ENCODE data around the gene PINK1. TPM values are rescaled to one million over a fixed set of nuclear protein-coding genes. Genes with fewer than 3 reads are reported as not detected.

Gene PINK1
- total and polyA plus RNA-seq, 2 donors (not counting 1 experiment from before 2014, with no cell fraction given) = 51.9 to 106 TPM

DNA sequence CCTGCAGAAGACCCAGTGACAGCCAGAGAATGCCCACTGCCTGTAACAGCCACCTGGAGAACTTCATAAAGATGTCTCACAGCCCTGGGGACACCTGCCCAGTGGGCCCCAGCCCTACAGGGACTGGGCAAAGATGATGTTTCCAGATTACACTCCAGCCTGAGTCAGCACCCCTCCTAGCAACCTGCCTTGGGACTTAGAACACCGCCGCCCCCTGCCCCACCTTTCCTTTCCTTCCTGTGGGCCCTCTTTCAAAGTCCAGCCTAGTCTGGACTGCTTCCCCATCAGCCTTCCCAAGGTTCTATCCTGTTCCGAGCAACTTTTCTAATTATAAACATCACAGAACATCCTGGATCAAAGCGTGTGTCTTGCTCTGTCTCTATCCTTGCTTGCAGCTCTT lies 14.7 kb upstream of the PINK1 start:
- no peak overlapping the region for H2AFZ ChIP-seq (ENCODE audit: low read length)
- H3K27ac ChIP-seq (ENCODE audit: insufficient read depth, low read length) = no peak overlapping the region
- H3K27me3 ChIP-seq (ENCODE audit: control insufficient read depth, insufficient read depth, low read length) = no peaks in the 10 kb centered on the region
- H3K9ac ChIP-seq (ENCODE audit: insufficient read depth, low read length) = no peak overlapping the region
- H3K4me1 ChIP-seq (ENCODE audit: control insufficient read depth, extremely low read depth, insufficient read depth, low read length) = peaks cover 2% of the 10 kb centered on the region
- no peaks in the 10 kb centered on the region for H3K36me3 ChIP-seq (ENCODE audit: control insufficient read depth, insufficient read depth, low read length)
- no peaks in the 10 kb centered on the region for H3K79me2 ChIP-seq (ENCODE audit: control insufficient read depth, insufficient read depth, low read length)
- H3K9me3 ChIP-seq (ENCODE audit: control insufficient read depth, insufficient read depth, low read depth, low read length) = no peaks in the 10 kb centered on the region
- no peaks in the 10 kb centered on the region for H4K20me1 ChIP-seq (ENCODE audit: control insufficient read depth, extremely low read depth, insufficient read depth, low read length)
- DNase-seq (ENCODE audit: low read depth in 2 of 2) = no peak
- H3K4me3 ChIP-seq (replicated peaks in 1 of 4; ENCODE audit: control extremely low read depth in 1 of 4, insufficient read depth in 1 of 4, low read depth in 3 of 4, low read length in 4 of 4) = no peak overlapping the region
- TF ChIP-seq, protein P1, sequence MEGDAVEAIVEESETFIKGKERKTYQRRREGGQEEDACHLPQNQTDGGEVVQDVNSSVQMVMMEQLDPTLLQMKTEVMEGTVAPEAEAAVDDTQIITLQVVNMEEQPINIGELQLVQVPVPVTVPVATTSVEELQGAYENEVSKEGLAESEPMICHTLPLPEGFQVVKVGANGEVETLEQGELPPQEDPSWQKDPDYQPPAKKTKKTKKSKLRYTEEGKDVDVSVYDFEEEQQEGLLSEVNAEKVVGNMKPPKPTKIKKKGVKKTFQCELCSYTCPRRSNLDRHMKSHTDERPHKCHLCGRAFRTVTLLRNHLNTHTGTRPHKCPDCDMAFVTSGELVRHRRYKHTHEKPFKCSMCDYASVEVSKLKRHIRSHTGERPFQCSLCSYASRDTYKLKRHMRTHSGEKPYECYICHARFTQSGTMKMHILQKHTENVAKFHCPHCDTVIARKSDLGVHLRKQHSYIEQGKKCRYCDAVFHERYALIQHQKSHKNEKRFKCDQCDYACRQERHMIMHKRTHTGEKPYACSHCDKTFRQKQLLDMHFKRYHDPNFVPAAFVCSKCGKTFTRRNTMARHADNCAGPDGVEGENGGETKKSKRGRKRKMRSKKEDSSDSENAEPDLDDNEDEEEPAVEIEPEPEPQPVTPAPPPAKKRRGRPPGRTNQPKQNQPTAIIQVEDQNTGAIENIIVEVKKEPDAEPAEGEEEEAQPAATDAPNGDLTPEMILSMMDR (conservative IDR thresholded peaks at IDR 0.05 in 1 of 2, IDR thresholded peaks at IDR 0.05 in 1 of 2; ENCODE audit: low read depth in 1 of 2, low read length in 2 of 2) = no peak
- H3K4me2 ChIP-seq (ENCODE audit: extremely low read depth, insufficient read depth, low read length) = no peak overlapping the region

DNA sequence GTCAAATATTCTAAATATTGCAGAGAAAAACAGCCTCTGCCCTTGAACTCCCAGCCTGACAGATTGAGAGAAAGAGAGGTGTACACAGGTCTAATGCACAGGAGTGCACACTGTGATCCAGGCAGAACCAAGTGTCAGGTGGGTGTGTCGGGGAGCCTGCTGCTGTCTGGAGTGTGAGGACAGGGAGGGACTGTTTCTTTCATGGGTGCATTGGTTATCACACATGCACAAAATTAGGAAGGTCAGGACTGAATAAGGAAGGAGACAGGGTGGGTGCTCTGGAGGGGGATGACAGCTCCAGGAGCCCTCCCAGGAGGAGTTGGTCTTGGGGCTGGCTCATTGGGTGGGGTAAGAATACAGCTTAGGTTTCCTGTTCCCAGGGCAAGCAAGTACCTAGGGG lies 13.3 kb upstream of the PINK1 start:
- H3K4me3 ChIP-seq (replicated peaks in 1 of 4; ENCODE audit: control extremely low read depth in 1 of 4, insufficient read depth in 1 of 4, low read depth in 3 of 4, low read length in 4 of 4) = no peak overlapping the region
- TF ChIP-seq, protein P1 (conservative IDR thresholded peaks at IDR 0.05 in 1 of 2, IDR thresholded peaks at IDR 0.05 in 1 of 2; ENCODE audit: low read depth in 1 of 2, low read length in 2 of 2) = no peak
- TF ChIP-seq EZH2 (IDR thresholded peaks at IDR 0.05; ENCODE audit: low read length, missing control alignments) = no peak
- H3K27ac ChIP-seq (ENCODE audit: insufficient read depth, low read length) = no peak overlapping the region
- H2AFZ ChIP-seq (ENCODE audit: low read length) = no peak overlapping the region
- H3K27me3 ChIP-seq (ENCODE audit: control insufficient read depth, insufficient read depth, low read length) = no peaks in the 10 kb centered on the region
- H3K79me2 ChIP-seq (ENCODE audit: control insufficient read depth, insufficient read depth, low read length) = no peaks in the 10 kb centered on the region
- no peaks in the 10 kb centered on the region for H3K36me3 ChIP-seq (ENCODE audit: control insufficient read depth, insufficient read depth, low read length)
- H3K4me2 ChIP-seq (ENCODE audit: extremely low read depth, insufficient read depth, low read length) = no peak overlapping the region
- no peaks in the 10 kb centered on the region for H3K4me1 ChIP-seq (ENCODE audit: control insufficient read depth, extremely low read depth, insufficient read depth, low read length)
- H3K9me3 ChIP-seq (ENCODE audit: control insufficient read depth, insufficient read depth, low read depth, low read length) = no peaks in the 10 kb centered on the region
- H4K20me1 ChIP-seq (ENCODE audit: control insufficient read depth, extremely low read depth, insufficient read depth, low read length) = no peaks in the 10 kb centered on the region
- no peak for DNase-seq (ENCODE audit: low read depth in 2 of 2)
- no peak overlapping the region for H3K9ac ChIP-seq (ENCODE audit: insufficient read depth, low read length)

DNA sequence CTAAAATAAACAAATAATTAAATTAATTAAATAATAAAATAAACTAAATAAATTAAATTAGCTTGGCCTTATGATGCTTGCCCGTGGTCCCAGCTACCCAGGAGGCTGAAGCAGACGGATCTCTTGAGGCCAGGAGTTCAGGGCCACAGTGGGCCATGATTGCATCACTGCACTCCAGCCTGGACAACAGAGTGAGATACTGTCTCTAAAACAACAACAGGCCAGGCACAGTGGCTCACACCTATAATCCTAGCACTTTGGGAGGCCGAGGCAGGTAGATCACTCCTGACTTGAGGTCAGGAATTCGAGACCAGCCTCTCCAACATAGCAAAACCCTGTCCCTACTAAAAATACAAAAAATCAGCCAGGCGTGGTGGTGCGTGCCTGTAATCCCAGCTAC lies 12.2 kb upstream of the PINK1 start:
- no peaks in the 10 kb centered on the region for H3K4me1 ChIP-seq (ENCODE audit: control insufficient read depth, extremely low read depth, insufficient read depth, low read length)
- H4K20me1 ChIP-seq (ENCODE audit: control insufficient read depth, extremely low read depth, insufficient read depth, low read length) = no peaks in the 10 kb centered on the region
- no peak for DNase-seq (ENCODE audit: low read depth in 2 of 2)
- H3K4me2 ChIP-seq (ENCODE audit: extremely low read depth, insufficient read depth, low read length) = no peak overlapping the region
- H3K36me3 ChIP-seq (ENCODE audit: control insufficient read depth, insufficient read depth, low read length) = no peaks in the 10 kb centered on the region
- H2AFZ ChIP-seq (ENCODE audit: low read length) = no peak overlapping the region
- H3K27me3 ChIP-seq (ENCODE audit: control insufficient read depth, insufficient read depth, low read length) = no peaks in the 10 kb centered on the region
- H3K4me3 ChIP-seq (replicated peaks in 1 of 4; ENCODE audit: control extremely low read depth in 1 of 4, insufficient read depth in 1 of 4, low read depth in 3 of 4, low read length in 4 of 4) = no peak overlapping the region
- H3K79me2 ChIP-seq (ENCODE audit: control insufficient read depth, insufficient read depth, low read length) = no peaks in the 10 kb centered on the region
- TF ChIP-seq EZH2 (IDR thresholded peaks at IDR 0.05; ENCODE audit: low read length, missing control alignments) = no peak
- TF ChIP-seq, protein P1 (conservative IDR thresholded peaks at IDR 0.05 in 1 of 2, IDR thresholded peaks at IDR 0.05 in 1 of 2; ENCODE audit: low read depth in 1 of 2, low read length in 2 of 2) = no peak
- H3K27ac ChIP-seq (ENCODE audit: insufficient read depth, low read length) = no peak overlapping the region
- no peaks in the 10 kb centered on the region for H3K9me3 ChIP-seq (ENCODE audit: control insufficient read depth, insufficient read depth, low read depth, low read length)
- H3K9ac ChIP-seq (ENCODE audit: insufficient read depth, low read length) = no peak overlapping the region
